GM18868 (cell line): ENCODE measurements around the gene KLF11.
"Not testable (repeated sequence)": the region's sequence is repeated elsewhere in the genome, so short reads cannot be mapped to it uniquely, and the experiment has no call there.

Experiments used
- ATAC-seq: cut with Tn5 transposase; IDR thresholded peaks from one replicate; pipeline ENCODE4 v1.9.1; 2021; ENCODE audit warnings: mild to moderate bottlenecking, moderate library complexity; ENCODE audit not compliant: unreplicated experiment

Gene KLF11

GRCh38 chr2:10009271-10009810 lies 34.0 kb upstream of the KLF11 start:
- no peak for ATAC-seq

- no peak for ATAC-seq
Measured at GRCh38 chr2:10009811-10010781, 33.3 kb upstream of the KLF11 start.

- ATAC-seq: not testable (repeated sequence)
Measured at GRCh38 chr2:10010861-10011605, 32.3 kb upstream of the KLF11 start.

- ATAC-seq: not testable (repeated sequence)
Measured at GRCh38 chr2:10011606-10012325, 31.6 kb upstream of the KLF11 start.

GRCh38 chr2:10012366-10012962 lies 30.9 kb upstream of the KLF11 start:
- not testable (repeated sequence) for ATAC-seq

GRCh38 chr2:10012963-10013461 lies 30.3 kb upstream of the KLF11 start:
- ATAC-seq: no peak

GRCh38 chr2:10013651-10014417 lies 29.5 kb upstream of the KLF11 start:
- ATAC-seq: not testable (repeated sequence)

- no peak for ATAC-seq
Measured at GRCh38 chr2:10014418-10015190, 28.7 kb upstream of the KLF11 start.

- not testable (repeated sequence) for ATAC-seq
Measured at GRCh38 chr2:10015376-10015989, 27.9 kb upstream of the KLF11 start.

- ATAC-seq: no peak
Measured at GRCh38 chr2:10016001-10016801, 27.1 kb upstream of the KLF11 start.

- no peak for ATAC-seq
Measured at GRCh38 chr2:10016802-10017258, 26.5 kb upstream of the KLF11 start.

- ATAC-seq: no peak
Measured at GRCh38 chr2:10017313-10017941, 25.9 kb upstream of the KLF11 start.

GRCh38 chr2:10019174-10019573 lies 24.2 kb upstream of the KLF11 start:
- no peak for ATAC-seq

GRCh38 chr2:10019602-10020400 lies 23.5 kb upstream of the KLF11 start:
- no peak for ATAC-seq

GRCh38 chr2:10022041-10022421 lies 21.3 kb upstream of the KLF11 start:
- no peak for ATAC-seq

GRCh38 chr2:10022445-10022844 lies 20.9 kb upstream of the KLF11 start:
- ATAC-seq: no peak
